Skeletal muscle satellite cell (primary cell): ENCODE measurements around the gene DHX29.

Experiments used
- H3K27me3 ChIP-seq: 2 replicates; pipeline ENCODE4 v1.7.0; 2013; ENCODE audit warnings: low read length; ENCODE audit not compliant: control insufficient read depth, insufficient read depth
- H3K36me3 ChIP-seq: 2 replicates; pipeline ENCODE4 v1.7.0; 2013; ENCODE audit warnings: mild to moderate bottlenecking, control low read depth, low read length; ENCODE audit not compliant: insufficient read depth
- H3K4me1 ChIP-seq: 2 replicates; pipeline ENCODE4 v1.7.0; 2013; ENCODE audit warnings: low read length; ENCODE audit not compliant: control insufficient read depth, insufficient read depth
- H3K4me2 ChIP-seq: 2 replicates; pipeline ENCODE4 v1.7.0; 2013; ENCODE audit warnings: mild to moderate bottlenecking, low read length
- H3K4me3 ChIP-seq: 2 replicates; pipeline ENCODE4 v1.7.0; 2013; ENCODE audit warnings: low read length
- H3K9ac ChIP-seq: 2 replicates; pipeline ENCODE4 v1.7.0; 2013; ENCODE audit warnings: mild to moderate bottlenecking, low read depth, low read length, moderate library complexity
- H3K9me3 ChIP-seq: replicated peaks from 2 replicates; pipeline ENCODE4 v1.7.0; 2013; ENCODE audit warnings: mild to moderate bottlenecking, control low read depth, low read length

DHX29 gene

DNA sequence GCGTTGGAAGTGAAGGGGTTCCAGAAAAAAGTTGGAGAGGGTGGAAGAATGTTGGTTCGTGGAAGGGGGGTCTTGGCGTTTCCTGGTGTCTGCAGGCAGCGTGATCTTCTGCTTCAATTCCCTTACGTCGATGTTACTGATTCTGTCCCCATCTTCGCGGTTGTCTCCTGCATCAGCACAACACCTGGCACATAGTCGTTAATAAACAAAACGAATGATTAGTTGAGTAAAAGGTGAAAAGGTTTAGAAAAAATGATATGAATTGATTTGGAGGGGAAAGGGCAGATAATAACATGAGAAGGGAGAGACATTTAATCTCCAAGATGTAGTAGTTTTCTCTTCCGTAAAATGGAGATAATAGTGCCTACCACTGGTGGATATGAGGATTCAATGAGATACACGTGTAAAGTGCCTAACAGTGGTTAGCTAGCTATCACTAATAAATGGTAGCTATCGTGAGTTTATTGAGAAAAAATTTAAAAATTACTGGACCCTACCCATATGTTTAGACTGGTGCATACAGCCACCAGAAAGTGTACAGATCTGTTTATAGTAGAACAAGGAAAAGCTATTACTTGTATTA, 851 bp upstream of the DHX29 start:
- Histone ChIP-seq H3K9ac (peak overlapping the region; percentile 95), H3K36me3 (peaks cover 3% of the 10 kb centered on the region), H3K4me3 (peak overlapping the region; percentile 86), H3K4me2 (peak overlapping the region; percentile 91), H3K4me1 (peaks cover 33% of the 10 kb centered on the region), H3K9me3 (no peaks in the 10 kb centered on the region), H3K27me3 (no peaks in the 10 kb centered on the region)

GRCh38 chr5:55306641-55307382, 682 bp downstream of the DHX29 start:
- Histone ChIP-seq H3K4me3 (peak overlapping the region; percentile 86), H3K4me2 (peak overlapping the region; percentile 91), H3K27me3 (no peaks in the 10 kb centered on the region), H3K36me3 (peaks cover 8% of the 10 kb centered on the region), H3K9ac (peak overlapping the region; percentile 95), H3K4me1 (peaks cover 33% of the 10 kb centered on the region), H3K9me3 (no peaks in the 10 kb centered on the region)

DNA sequence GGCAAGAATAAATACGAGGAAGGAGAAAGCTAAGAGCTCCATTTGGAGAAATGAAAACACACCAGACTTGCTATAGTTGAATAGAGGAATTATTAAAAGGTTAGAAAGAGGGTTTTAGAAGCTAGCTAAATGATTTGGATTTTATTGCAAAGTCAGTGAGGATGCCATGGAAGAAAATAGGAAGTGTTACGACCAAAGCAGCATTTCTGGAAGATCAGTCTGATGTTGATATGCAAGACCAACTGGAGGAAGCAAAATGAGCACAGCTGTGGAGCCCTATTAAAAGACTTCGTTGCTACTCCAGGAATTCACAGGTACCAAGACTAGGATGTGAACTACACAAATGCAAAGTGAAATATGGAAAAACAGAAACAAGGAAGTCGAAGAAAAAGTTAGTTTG, 2.1 kb downstream of the DHX29 start:
- peak overlapping the region; percentile 86 for H3K4me3 ChIP-seq

GRCh38 chr5:55304584-55304983, 2.9 kb downstream of the DHX29 start:
- peaks cover 11% of the 10 kb centered on the region for H3K36me3 ChIP-seq
- no peak overlapping the region for H3K9ac ChIP-seq
- no peak overlapping the region for H3K4me2 ChIP-seq
- peaks cover 30% of the 10 kb centered on the region for H3K4me1 ChIP-seq
- no peaks in the 10 kb centered on the region for H3K9me3 ChIP-seq
- H3K4me3 ChIP-seq: no peak overlapping the region
- H3K27me3 ChIP-seq: no peaks in the 10 kb centered on the region

More for the DNA sequence above, 2.1 kb downstream of the DHX29 start:
- H3K9ac ChIP-seq: peak overlapping the region; percentile 95
- H3K4me1 ChIP-seq: peaks cover 33% of the 10 kb centered on the region
- no peaks in the 10 kb centered on the region for H3K9me3 ChIP-seq
- H3K4me2 ChIP-seq: peak overlapping the region; percentile 91
- no peaks in the 10 kb centered on the region for H3K27me3 ChIP-seq
- H3K36me3 ChIP-seq: peaks cover 11% of the 10 kb centered on the region

GRCh38 chr5:55303238-55303690, 4.2 kb downstream of the DHX29 start:
- peaks cover 23% of the 10 kb centered on the region for H3K4me1 ChIP-seq
- H3K4me3 ChIP-seq: no peak overlapping the region
- H3K36me3 ChIP-seq: peaks cover 11% of the 10 kb centered on the region
- peak overlapping the region; percentile 40 for H3K4me2 ChIP-seq
- H3K27me3 ChIP-seq: no peaks in the 10 kb centered on the region
- no peaks in the 10 kb centered on the region for H3K9me3 ChIP-seq
- H3K9ac ChIP-seq: peak overlapping the region; percentile 1

GRCh38 chr5:55300890-55301289, 6.6 kb downstream of the DHX29 start:
- Histone ChIP-seq H3K4me3 (no peak overlapping the region), H3K4me1 (peaks cover 18% of the 10 kb centered on the region), H3K9me3 (no peaks in the 10 kb centered on the region), H3K4me2 (no peak overlapping the region), H3K27me3 (no peaks in the 10 kb centered on the region), H3K36me3 (peaks cover 20% of the 10 kb centered on the region), H3K9ac (no peak overlapping the region)

DNA sequence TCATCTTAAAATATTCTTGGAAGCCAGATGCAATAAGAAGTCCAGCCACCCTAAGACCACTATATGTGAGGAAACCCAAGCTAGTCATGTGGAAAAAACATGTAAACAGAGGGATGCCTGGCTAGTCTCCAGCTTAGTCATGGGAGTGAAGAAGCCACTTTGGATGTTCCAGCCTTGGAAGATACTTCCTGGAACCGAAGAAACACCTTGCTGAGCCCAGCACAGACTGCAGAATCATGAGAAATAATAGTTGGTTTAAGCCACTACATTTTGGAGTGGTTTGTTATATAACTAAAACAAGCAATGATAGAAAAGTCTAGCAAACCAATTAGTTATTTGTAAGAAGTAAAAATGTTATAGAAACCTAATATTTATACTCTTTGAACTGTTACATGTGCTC, 12.6 kb downstream of the DHX29 start:
- no peaks in the 10 kb centered on the region for H3K4me1 ChIP-seq
- peaks cover 62% of the 10 kb centered on the region for H3K36me3 ChIP-seq
- no peaks in the 10 kb centered on the region for H3K27me3 ChIP-seq
- H3K4me2 ChIP-seq: no peak overlapping the region
- H3K9me3 ChIP-seq: no peaks in the 10 kb centered on the region
- H3K4me3 ChIP-seq: no peak overlapping the region
- no peak overlapping the region for H3K9ac ChIP-seq

- no peak overlapping the region for H3K9ac ChIP-seq
- H3K36me3 ChIP-seq: peaks cover 79% of the 10 kb centered on the region
- H3K4me2 ChIP-seq: no peak overlapping the region
- H3K9me3 ChIP-seq: no peaks in the 10 kb centered on the region
- no peak overlapping the region for H3K4me3 ChIP-seq
- H3K4me1 ChIP-seq: no peaks in the 10 kb centered on the region
- H3K27me3 ChIP-seq: no peaks in the 10 kb centered on the region
Measured at GRCh38 chr5:55290991-55291390, 16.5 kb downstream of the DHX29 start.

DNA sequence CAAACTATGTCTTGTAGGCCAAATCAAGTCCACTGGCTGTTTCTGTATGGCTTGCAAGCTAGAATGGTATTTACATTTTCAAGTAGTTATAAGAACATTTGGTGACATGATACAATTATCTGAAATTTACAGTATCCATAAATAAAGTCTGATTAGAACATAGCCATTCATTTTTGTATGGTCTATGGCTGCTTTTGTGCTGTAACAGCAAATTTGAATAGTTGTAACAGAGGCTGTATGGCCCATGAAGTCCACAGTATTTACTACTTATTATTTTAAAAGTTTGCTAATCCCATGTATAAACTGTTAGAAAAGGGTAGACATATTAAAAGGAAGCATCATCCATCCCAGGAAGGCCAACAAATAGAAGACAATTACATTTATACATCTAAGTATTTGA, 17.7 kb downstream of the DHX29 start:
- Histone ChIP-seq H3K4me1 (no peaks in the 10 kb centered on the region), H3K4me2 (no peak overlapping the region), H3K9me3 (no peaks in the 10 kb centered on the region), H3K9ac (no peak overlapping the region), H3K27me3 (no peaks in the 10 kb centered on the region), H3K36me3 (peaks cover 77% of the 10 kb centered on the region), H3K4me3 (no peak overlapping the region)

DNA sequence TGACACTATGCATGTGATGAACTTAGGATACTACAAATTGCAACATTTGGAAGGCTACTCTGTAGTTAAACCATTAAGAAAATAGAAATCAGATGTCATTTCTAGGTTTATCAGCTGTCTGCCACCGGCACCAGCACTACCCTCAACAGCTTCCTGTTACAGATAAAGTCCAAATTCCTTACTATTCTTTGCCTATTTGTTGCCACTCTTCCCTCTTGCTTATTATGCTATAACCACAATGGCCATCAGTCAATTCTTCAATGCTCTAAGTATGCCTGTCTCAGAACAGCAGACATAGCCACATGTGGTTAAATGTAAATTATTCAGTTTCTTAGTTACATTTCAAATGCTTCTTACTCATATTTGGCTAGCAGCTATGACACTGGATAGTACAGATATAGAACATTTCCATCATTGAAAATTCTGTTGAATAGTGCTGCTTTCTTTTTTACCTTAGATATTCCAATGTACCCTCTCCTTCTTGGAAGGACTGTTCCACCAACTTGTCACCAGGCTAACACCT, 21.0 kb downstream of the DHX29 start:
- Histone ChIP-seq H3K9ac (no peak overlapping the region), H3K27me3 (no peaks in the 10 kb centered on the region), H3K4me1 (no peaks in the 10 kb centered on the region), H3K36me3 (peaks cover 68% of the 10 kb centered on the region), H3K4me2 (no peak overlapping the region), H3K4me3 (no peak overlapping the region), H3K9me3 (no peaks in the 10 kb centered on the region)

GRCh38 chr5:55278778-55279177, 28.7 kb downstream of the DHX29 start:
- Histone ChIP-seq H3K4me3 (no peak overlapping the region), H3K9me3 (no peaks in the 10 kb centered on the region), H3K4me1 (peaks cover 9% of the 10 kb centered on the region), H3K36me3 (peaks cover 68% of the 10 kb centered on the region), H3K9ac (no peak overlapping the region), H3K4me2 (no peak overlapping the region), H3K27me3 (no peaks in the 10 kb centered on the region)
